Mucosa of stomach (tissue), 1 donor: ENCODE measurements around the gene TSEN2.
"Not testable (repeated sequence)": the region's sequence is repeated elsewhere in the genome, so short reads cannot be mapped to it uniquely, and the experiment has no call there.

Experiments used
- H3K27me3 ChIP-seq: one replicate; pipeline ENCODE4 v1.7.0; 2013; ENCODE audit warnings: mild to moderate bottlenecking, low read length; ENCODE audit not compliant: control insufficient read depth, insufficient read depth
- H3K36me3 ChIP-seq: one replicate; pipeline ENCODE4 v1.7.0; 2013; ENCODE audit warnings: low read length; ENCODE audit not compliant: control insufficient read depth, insufficient read depth
- H3K4me1 ChIP-seq: one replicate; pipeline ENCODE4 v1.7.0; 2013; ENCODE audit warnings: mild to moderate bottlenecking, low read length; ENCODE audit not compliant: control insufficient read depth, insufficient read depth
- H3K4me3 ChIP-seq: one replicate; pipeline ENCODE4 v1.7.0; 2013; ENCODE audit warnings: low read length
- H3K9ac ChIP-seq: one replicate; pipeline ENCODE4 v1.7.0; 2013; ENCODE audit warnings: mild to moderate bottlenecking, low read length, moderate library complexity
- H3K9me3 ChIP-seq: one replicate; pipeline ENCODE4 v1.7.0; 2013; ENCODE audit warnings: mild to moderate bottlenecking, low read length, moderate library complexity; ENCODE audit not compliant: control insufficient read depth
- donor health status: Pancreatic carcinoma.

TSEN2 gene

DNA sequence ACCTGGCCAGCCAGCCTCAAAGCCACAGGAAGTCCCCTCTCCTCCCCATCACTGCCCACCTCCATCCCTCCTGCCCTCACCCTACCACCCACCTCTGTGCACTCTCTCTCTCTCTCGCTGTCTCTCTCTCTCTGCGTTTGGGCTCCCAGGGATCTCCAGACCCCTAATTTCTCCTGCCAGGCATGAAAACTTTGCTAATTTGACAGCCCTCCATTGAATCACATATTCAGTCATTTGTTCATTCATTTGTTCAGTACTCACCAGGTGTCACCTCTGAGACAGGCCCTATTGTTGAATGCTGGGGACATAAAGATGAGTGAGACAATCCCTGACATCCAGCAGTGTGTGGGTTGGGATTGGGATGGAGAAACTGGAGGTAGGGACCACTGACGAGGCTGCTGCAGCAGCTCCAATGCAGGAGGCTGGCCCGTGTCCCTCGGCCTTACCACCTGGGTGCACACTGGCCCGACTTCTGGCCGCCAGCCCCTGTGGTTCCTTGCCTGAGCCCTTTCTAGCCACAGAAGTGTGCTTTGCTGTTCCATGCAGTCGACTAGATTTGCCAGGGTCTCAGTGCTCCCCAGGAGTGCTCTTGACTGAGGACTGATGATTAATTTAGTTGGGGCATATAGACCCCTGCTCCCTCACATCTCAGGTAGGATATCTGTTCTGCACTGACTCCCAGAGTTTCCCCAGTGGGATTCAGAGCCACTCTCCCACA, 38.6 kb upstream of the TSEN2 start:
- Histone ChIP-seq H3K9ac (peak overlapping the region; percentile 50), H3K4me1 (peaks cover 53% of the 10 kb centered on the region), H3K36me3 (no peaks in the 10 kb centered on the region), H3K4me3 (no peak overlapping the region), H3K27me3 (no peaks in the 10 kb centered on the region), H3K9me3 (no peaks in the 10 kb centered on the region)

- Histone ChIP-seq H3K4me1 (peaks cover 53% of the 10 kb centered on the region), H3K27me3 (no peaks in the 10 kb centered on the region), H3K36me3 (no peaks in the 10 kb centered on the region), H3K4me3 (no peak overlapping the region), H3K9me3 (no peaks in the 10 kb centered on the region), H3K9ac (peak overlapping the region; percentile 41)
Measured at GRCh38 chr3:12446298-12446697, 38.0 kb upstream of the TSEN2 start.

DNA sequence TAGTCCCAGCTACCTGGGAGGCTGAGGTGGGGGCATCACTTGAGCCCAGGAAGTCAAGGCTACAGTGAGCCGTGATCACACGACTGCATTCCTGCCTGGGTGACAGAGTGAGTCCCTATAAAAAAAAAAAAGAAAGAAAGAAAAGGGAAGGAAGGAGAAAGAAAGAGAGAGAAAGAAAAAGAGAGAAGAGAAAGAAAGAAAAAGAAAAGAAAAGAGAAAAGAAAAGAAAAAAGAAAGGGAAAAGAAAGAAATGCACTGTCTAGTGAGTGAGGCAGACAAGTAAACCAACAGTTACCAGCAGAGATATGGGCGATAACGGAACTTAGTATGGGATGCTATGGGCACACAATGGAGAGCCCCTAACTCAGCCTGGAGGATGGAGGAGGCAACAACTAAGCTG, 37.2 kb upstream of the TSEN2 start:
- H3K4me3 ChIP-seq: no peak overlapping the region
- no peaks in the 10 kb centered on the region for H3K36me3 ChIP-seq
- no peaks in the 10 kb centered on the region for H3K27me3 ChIP-seq
- H3K4me1 ChIP-seq: peaks cover 53% of the 10 kb centered on the region
- no peak overlapping the region for H3K9ac ChIP-seq
- H3K9me3 ChIP-seq: no peaks in the 10 kb centered on the region

DNA sequence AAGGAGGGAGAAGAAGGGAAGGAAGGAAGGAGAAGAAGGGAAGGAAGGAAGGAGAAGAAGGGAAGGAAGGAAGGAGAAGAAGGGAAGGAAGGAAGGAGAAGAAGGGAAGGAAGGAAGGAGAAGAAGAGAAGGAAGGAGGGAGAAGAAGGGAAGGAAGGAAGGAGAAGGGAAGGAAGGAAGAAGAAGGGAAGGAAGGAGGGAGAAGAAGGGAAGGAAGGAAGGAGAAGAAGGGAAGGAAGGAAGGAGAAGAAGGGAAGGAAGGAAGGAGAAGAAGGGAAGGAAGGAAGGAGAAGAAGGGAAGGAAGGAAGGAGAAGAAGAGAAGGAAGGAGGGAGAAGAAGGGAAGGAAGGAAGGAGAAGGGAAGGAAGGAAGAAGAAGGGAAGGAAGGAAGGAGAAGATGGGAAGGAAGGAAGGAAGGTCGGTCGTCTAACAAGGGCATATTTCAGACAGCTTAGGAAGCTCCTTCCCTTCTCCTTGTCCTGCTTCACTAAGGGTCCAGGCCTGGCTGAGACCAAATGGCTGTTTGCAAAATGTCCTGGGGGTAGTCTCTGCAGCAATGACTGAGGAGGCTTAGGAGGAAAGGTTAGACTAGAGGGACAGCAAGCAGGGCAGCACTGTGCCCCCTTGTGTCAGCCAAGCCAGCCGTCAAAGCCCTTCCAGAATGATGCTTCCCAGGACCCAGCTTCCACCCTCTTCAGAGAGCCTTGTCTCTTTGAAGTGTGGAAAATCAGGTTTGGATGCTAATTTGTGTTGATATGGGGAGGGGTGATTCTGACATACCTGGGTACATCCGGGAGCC, 35.7 kb upstream of the TSEN2 start:
- H3K9me3 ChIP-seq, H3K4me3 ChIP-seq, H3K36me3 ChIP-seq, H3K9ac ChIP-seq, H3K27me3 ChIP-seq: not testable (repeated sequence)
- H3K4me1 ChIP-seq: peaks cover 41% of the 10 kb centered on the region

DNA sequence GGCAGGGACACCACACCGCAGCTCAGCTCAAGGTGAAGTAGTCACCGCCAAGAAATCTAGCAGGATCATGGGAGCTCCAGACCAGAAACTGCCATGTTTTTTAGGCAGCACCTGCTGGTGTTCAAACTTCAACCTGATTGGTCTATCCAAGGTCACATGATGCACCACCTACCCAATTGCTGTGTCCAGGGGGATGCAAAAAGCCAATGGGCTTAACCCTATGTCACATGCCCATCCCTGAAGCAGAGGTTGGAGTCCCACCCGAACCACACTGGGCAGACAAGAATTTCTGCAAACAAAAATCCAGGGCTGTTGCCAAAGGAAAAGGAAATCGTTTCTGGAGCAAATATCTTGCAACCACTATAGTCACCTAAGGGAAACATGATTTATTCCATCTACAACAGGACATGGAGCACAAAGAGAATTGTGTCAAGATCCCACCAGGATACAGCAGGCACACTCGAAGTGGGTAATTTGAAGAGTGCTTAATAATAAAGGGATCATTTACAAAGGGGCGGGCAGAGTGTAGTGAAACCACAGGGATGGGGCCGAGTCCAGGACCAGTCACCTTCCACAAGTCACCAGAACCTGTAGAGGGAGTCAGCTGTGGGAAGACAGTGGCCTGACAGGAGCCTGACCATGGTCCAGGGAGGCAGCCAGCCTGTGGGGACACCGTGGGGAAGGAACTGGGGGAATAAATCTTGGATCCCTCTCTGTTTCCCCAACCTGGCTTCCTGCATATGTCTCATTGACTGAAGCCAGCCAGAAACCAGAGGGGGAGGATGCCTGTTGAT, 34.2 kb upstream of the TSEN2 start:
- Histone ChIP-seq H3K27me3 (no peaks in the 10 kb centered on the region), H3K9me3 (no peaks in the 10 kb centered on the region), H3K4me1 (peaks cover 30% of the 10 kb centered on the region), H3K9ac (no peak overlapping the region), H3K4me3 (no peak overlapping the region), H3K36me3 (no peaks in the 10 kb centered on the region)

DNA sequence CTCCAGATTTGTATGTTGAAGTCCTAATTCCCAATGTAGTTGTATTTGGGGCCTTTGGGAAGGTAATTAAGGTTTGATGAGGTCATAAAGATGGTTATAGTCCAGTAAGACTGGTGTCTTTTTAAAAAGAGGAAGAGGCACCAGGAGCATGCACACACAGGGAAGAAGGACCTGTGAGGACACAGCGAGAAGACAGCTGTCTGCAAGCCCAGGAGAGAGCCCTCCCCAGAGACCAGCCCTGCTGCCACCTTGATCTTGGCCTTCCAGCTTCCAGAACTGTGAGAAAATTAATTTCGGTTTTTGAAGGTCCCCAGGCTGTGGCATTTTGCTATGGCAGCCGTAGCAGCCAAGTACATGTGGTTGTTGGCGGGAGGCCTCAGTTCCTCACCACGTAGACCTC, 32.8 kb upstream of the TSEN2 start:
- Histone ChIP-seq H3K9me3 (no peaks in the 10 kb centered on the region), H3K9ac (no peak overlapping the region), H3K4me3 (no peak overlapping the region), H3K27me3 (no peaks in the 10 kb centered on the region), H3K4me1 (peaks cover 18% of the 10 kb centered on the region), H3K36me3 (no peaks in the 10 kb centered on the region)

DNA sequence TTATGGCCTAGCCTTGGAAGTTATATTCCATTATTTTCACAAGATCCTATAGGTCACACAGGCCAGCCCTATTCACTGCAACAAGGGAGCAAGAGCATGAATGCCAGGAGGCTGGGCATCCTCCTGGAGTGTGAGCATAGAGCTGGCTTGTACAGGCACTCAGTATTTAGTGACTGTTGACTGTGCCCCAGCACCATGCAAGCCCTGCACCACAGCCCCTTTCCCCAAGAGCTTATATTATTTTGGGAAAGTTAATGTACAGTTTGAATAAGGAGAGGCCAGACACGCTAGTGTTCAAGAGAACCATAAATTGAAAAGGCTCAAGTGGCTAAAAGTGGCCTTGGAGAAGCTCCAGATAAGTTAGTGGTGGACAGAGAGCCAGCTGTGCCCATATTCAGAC, 32.3 kb upstream of the TSEN2 start:
- no peaks in the 10 kb centered on the region for H3K36me3 ChIP-seq
- no peaks in the 10 kb centered on the region for H3K9me3 ChIP-seq
- H3K9ac ChIP-seq: no peak overlapping the region
- no peaks in the 10 kb centered on the region for H3K27me3 ChIP-seq
- H3K4me3 ChIP-seq: no peak overlapping the region
- H3K4me1 ChIP-seq: peaks cover 13% of the 10 kb centered on the region

- Histone ChIP-seq H3K9me3 (no peaks in the 10 kb centered on the region), H3K36me3 (no peaks in the 10 kb centered on the region), H3K27me3 (no peaks in the 10 kb centered on the region), H3K9ac (no peak overlapping the region), H3K4me1 (peaks cover 11% of the 10 kb centered on the region), H3K4me3 (no peak overlapping the region)
Measured at GRCh38 chr3:12452361-12453330, 31.6 kb upstream of the TSEN2 start.

GRCh38 chr3:12454076-12454815, 30.0 kb upstream of the TSEN2 start:
- no peak overlapping the region for H3K9ac ChIP-seq
- H3K4me3 ChIP-seq: no peak overlapping the region
- H3K9me3 ChIP-seq: no peaks in the 10 kb centered on the region

GRCh38 chr3:12454816-12455121, 29.5 kb upstream of the TSEN2 start:
- Histone ChIP-seq H3K27me3 (no peaks in the 10 kb centered on the region), H3K9ac (no peak overlapping the region), H3K4me1 (peaks cover 8% of the 10 kb centered on the region), H3K4me3 (no peak overlapping the region), H3K36me3 (no peaks in the 10 kb centered on the region), H3K9me3 (no peaks in the 10 kb centered on the region)

More at GRCh38 chr3:12454076-12454815, 30.0 kb upstream of the TSEN2 start:
- H3K4me1 ChIP-seq: peaks cover 11% of the 10 kb centered on the region
- H3K36me3 ChIP-seq: no peaks in the 10 kb centered on the region
- no peaks in the 10 kb centered on the region for H3K27me3 ChIP-seq

- Histone ChIP-seq H3K4me3 (no peak overlapping the region), H3K4me1 (no peaks in the 10 kb centered on the region), H3K9ac (no peak overlapping the region), H3K27me3 (no peaks in the 10 kb centered on the region), H3K9me3 (no peaks in the 10 kb centered on the region), H3K36me3 (no peaks in the 10 kb centered on the region)
Measured at GRCh38 chr3:12455740-12456139, 28.5 kb upstream of the TSEN2 start.
